ENCODE measurements around the gene CAPRIN2. TPM values are rescaled to one million over a fixed set of nuclear protein-coding genes. Genes with fewer than 3 reads are reported as not detected.

CAPRIN2 gene
- polyA plus RNA-seq, 2 of the 4 experiments (the other 2 are of a cell fraction): 24.2 to 26.2 TPM

GRCh38 chr12:30782316-30783173, 27.8 kb upstream of the CAPRIN2 start:
- POLR2A ChIA-PET: no interaction called here

GRCh38 chr12:30779578-30779977, 24.8 kb upstream of the CAPRIN2 start:
- H3K27ac ChIP-seq: no peak overlapping the region
- DNase-seq (ENCODE audit: low read depth in 1 of 2, low spot score in 1 of 2) (no peak), ATAC-seq (no peak), FAIRE-seq (no peak)
- no peak overlapping the region for H3K4me2 ChIP-seq
- TF ChIP-seq HEYL (CRISPR knock-in tag; IDR thresholded peaks at IDR 0.05): no peak
- no peak for TF ChIP-seq MAX (IDR thresholded peaks at IDR 0.05)
- no peak for TF ChIP-seq CBX2 (IDR thresholded peaks at IDR 0.05; ENCODE audit: borderline replicate concordance, low read depth)
- no peak for TF ChIP-seq POLR2AphosphoS2 (conservative IDR thresholded peaks at IDR 0.05; ENCODE audit: low read length)
- no peak for TF ChIP-seq CEBPB (IDR thresholded peaks at IDR 0.05)
- no peak for TF ChIP-seq NPAS2 (CRISPR knock-in tag; IDR thresholded peaks at IDR 0.05; ENCODE audit: borderline replicate concordance)
- TF ChIP-seq FOSL2 (IDR thresholded peaks at IDR 0.05): no peak
- TF ChIP-seq FOSL2 (CRISPR knock-in tag; IDR thresholded peaks at IDR 0.05): no peak
- no peak for TF ChIP-seq SMC3 (IDR thresholded peaks at IDR 0.05)
- no peak for TF ChIP-seq MAZ (IDR thresholded peaks at IDR 0.05; ENCODE audit: borderline replicate concordance, low read depth, low read length)
- no peak for TF ChIP-seq KDM5A (IDR thresholded peaks at IDR 0.05)
- no peak for TF ChIP-seq HMGXB4 (CRISPR knock-in tag; IDR thresholded peaks at IDR 0.05; ENCODE audit: borderline replicate concordance)
- no peak for TF ChIP-seq ATOH8 (CRISPR knock-in tag; IDR thresholded peaks at IDR 0.05; ENCODE audit: low read depth)
- TF ChIP-seq RAD21 (conservative IDR thresholded peaks at IDR 0.05 in 1 of 2, IDR thresholded peaks at IDR 0.05 in 1 of 2): no peak
- no peak for TF ChIP-seq JUNB (IDR thresholded peaks at IDR 0.05)
- TF ChIP-seq KDM1A (IDR thresholded peaks at IDR 0.05; ENCODE audit: low read depth): no peak
- H3K4me1 ChIP-seq: no peaks in the 10 kb centered on the region
- peaks cover 21% of the 10 kb centered on the region; the same call in 2 of the 3 replicates for H3K9me3 ChIP-seq
- POLR2A ChIA-PET: no interaction called here
- H3K4me3 ChIP-seq: no peak overlapping the region
- CTCF ChIA-PET: no interaction called here
- 49% methylated on average over 3 of the region's 5 CpGs for WGBS (ENCODE audit: missing lambda C conversion rate)

More at GRCh38 chr12:30782316-30783173, 27.8 kb upstream of the CAPRIN2 start:
- H3K27ac ChIP-seq: no peak overlapping the region
- CTCF ChIA-PET: interaction anchor here (0.6 kb wide), 1 partner anchor 1238 kb away, joined by 3 read pairs; no protein-coding TSS in a partner anchor
- TF ChIP-seq MAFK (IDR thresholded peaks at IDR 0.05; ENCODE audit: partially characterized antibody): peak; percentile 55
- no peak for TF ChIP-seq POLR2AphosphoS2 (conservative IDR thresholded peaks at IDR 0.05; ENCODE audit: low read length)
- peaks cover 13% of the 10 kb centered on the region; the same call in 2 of the 3 replicates for H3K9me3 ChIP-seq
- H3K4me3 ChIP-seq: no peak overlapping the region
- DNase-seq (ENCODE audit: low read depth in 1 of 2, low spot score in 1 of 2): no peak
- H3K4me2 ChIP-seq: no peak overlapping the region
- FAIRE-seq: no peak
- no peak for ATAC-seq
- 63% methylated on average over 3 of the region's 3 CpGs for WGBS (ENCODE audit: missing lambda C conversion rate)
- no peaks in the 10 kb centered on the region for H3K4me1 ChIP-seq

GRCh38 chr12:30779178-30779577, 24.4 kb upstream of the CAPRIN2 start:
- DNase-seq (ENCODE audit: low read depth in 1 of 2, low spot score in 1 of 2) (no peak), FAIRE-seq (no peak), ATAC-seq (no peak)
- Histone ChIP-seq H3K4me2 (no peak overlapping the region), H3K4me1 (no peaks in the 10 kb centered on the region), H3K27ac (no peak overlapping the region), H3K4me3 (no peak overlapping the region), H3K9me3 (peaks cover 22% of the 10 kb centered on the region; the same call in 2 of the 3 replicates)
- ChIA-PET POLR2A (no interaction called here), CTCF (no interaction called here)
- TF ChIP-seq FOSB (CRISPR knock-in tag; IDR thresholded peaks at IDR 0.05) (no peak), BCL3 (IDR thresholded peaks at IDR 0.05) (no peak), NFE2L2 (conservative IDR thresholded peaks at IDR 0.05; ENCODE audit: low read length) (no peak), TFCP2L1 (CRISPR knock-in tag; IDR thresholded peaks at IDR 0.05) (no peak), HOXB5 (CRISPR knock-in tag; IDR thresholded peaks at IDR 0.05) (no peak), ELK1 (IDR thresholded peaks at IDR 0.05; ENCODE audit: low read depth, low read length) (no peak), HDAC2 (IDR thresholded peaks at IDR 0.05) (no peak)

Data from A549 (cell line).